Hepatocyte (in vitro differentiated cells): ENCODE results near the gene GTF2B.

Experiments used
- CTCF ChIP-seq: fragments of 200-600 bp; sonication (generic); IDR thresholded peaks from 2 replicates; pipeline ENCODE4 v1.5.1; 2016; ENCODE audit warnings: antibody characterized with exemption, mild to moderate bottlenecking; ENCODE audit not compliant: poor library complexity
- EZH2 ChIP-seq: fragments of 200-600 bp; sonication (generic); IDR thresholded peaks from 2 replicates; pipeline ENCODE4 v1.6.1; 2016; ENCODE audit warnings: antibody characterized with exemption, mild to moderate bottlenecking, borderline replicate concordance

GRCh38 chr1:88917321-88918025 lies 26.1 kb upstream of the GTF2B start:
- TF ChIP-seq CTCF = no peak
- TF ChIP-seq EZH2 = no peak
